HEK293 (cell line): ENCODE results near the gene RAP1B.

Experiments
- BCL11B ChIP-seq: fragments of 450-650 bp; formaldehyde crosslinking; IDR thresholded peaks from 2 replicates; pipeline ENCODE4 v1.5.1; 2016; ENCODE audit warnings: low read depth, missing biosample characterization, missing genetic modification characterization
- EGR2 ChIP-seq: fragments of 450-650 bp; formaldehyde crosslinking; IDR thresholded peaks from 2 replicates; pipeline ENCODE4 v1.5.1; 2016; ENCODE audit warnings: low read depth, missing biosample characterization, missing genetic modification characterization
- FEZF1 ChIP-seq: fragments of 450-650 bp; formaldehyde crosslinking; IDR thresholded peaks from 2 replicates; pipeline ENCODE4 v1.5.1; 2016; ENCODE audit warnings: missing biosample characterization, missing genetic modification characterization
- GLI4 ChIP-seq: fragments of 450-650 bp; formaldehyde crosslinking; IDR thresholded peaks from 2 replicates; pipeline ENCODE4 v1.5.1; 2016; ENCODE audit warnings: missing biosample characterization, missing genetic modification characterization
- IKZF3 ChIP-seq: fragments of 450-650 bp; IDR thresholded peaks from 2 replicates; pipeline ENCODE4 v1.5.0; 2018; ENCODE audit warnings: missing biosample characterization, mild to moderate bottlenecking, missing genetic modification characterization, moderate library complexity
- MYNN ChIP-seq: fragments of 450-650 bp; formaldehyde crosslinking; IDR thresholded peaks from 2 replicates; pipeline ENCODE4 v1.5.1; 2016; ENCODE audit warnings: missing biosample characterization, missing genetic modification characterization, borderline replicate concordance
- TRIM28 ChIP-seq: IDR thresholded peaks from 2 replicates; pipeline ENCODE4 v1.6.1; 2011; ENCODE audit warnings: low read length, control low read depth, borderline replicate concordance
- ZNF121 ChIP-seq: fragments of 450-650 bp; formaldehyde crosslinking; IDR thresholded peaks from 2 replicates; pipeline ENCODE4 v1.5.1; 2016; ENCODE audit warnings: missing biosample characterization, missing genetic modification characterization
- ZNF140 ChIP-seq: fragments of 450-650 bp; formaldehyde crosslinking; IDR thresholded peaks from 2 replicates; pipeline ENCODE4 v1.5.1; 2016; ENCODE audit warnings: missing biosample characterization, missing genetic modification characterization
- ZNF19 ChIP-seq: fragments of 450-650 bp; formaldehyde crosslinking; IDR thresholded peaks from 2 replicates; pipeline ENCODE4; 2016; ENCODE audit warnings: missing biosample characterization, missing genetic modification characterization, low read depth
- ZNF354C ChIP-seq: fragments of 450-650 bp; formaldehyde crosslinking; IDR thresholded peaks from 2 replicates; pipeline ENCODE4 v1.5.1; 2016; ENCODE audit warnings: missing biosample characterization, missing genetic modification characterization, low read depth, borderline replicate concordance
- ZNF366 ChIP-seq: fragments of 450-650 bp; formaldehyde crosslinking; conservative IDR thresholded peaks from 2 replicates; pipeline ENCODE4 v1.5.1; 2016; ENCODE audit warnings: missing biosample characterization, missing genetic modification characterization
- ZNF521 ChIP-seq: fragments of 450-650 bp; formaldehyde crosslinking; IDR thresholded peaks from 2 replicates; pipeline ENCODE4 v1.5.1; 2017; ENCODE audit warnings: missing biosample characterization, mild to moderate bottlenecking, missing genetic modification characterization
- ZNF549 ChIP-seq: fragments of 450-650 bp; IDR thresholded peaks from 2 replicates; pipeline ENCODE4 v1.5.1; 2018; ENCODE audit warnings: missing biosample characterization, missing genetic modification characterization, mild to moderate bottlenecking, inconsistent platforms, moderate library complexity
- ZNF560 ChIP-seq: fragments of 450-650 bp; formaldehyde crosslinking; IDR thresholded peaks from 2 replicates; pipeline ENCODE4 v1.5.1; 2017; ENCODE audit warnings: missing biosample characterization, missing genetic modification characterization, borderline replicate concordance
- ZNF664 ChIP-seq: fragments of 450-650 bp; formaldehyde crosslinking; IDR thresholded peaks from 2 replicates; pipeline ENCODE4 v1.5.1; 2016; ENCODE audit warnings: missing biosample characterization, missing genetic modification characterization
- ZNF830 ChIP-seq: fragments of 450-650 bp; IDR thresholded peaks from 2 replicates; pipeline ENCODE4 v1.5.0; 2018; ENCODE audit warnings: missing biosample characterization, missing genetic modification characterization, low read depth, mild to moderate bottlenecking, moderate library complexity
- TF ChIP-seq, protein P1 (sequence below): fragments of 450-650 bp; formaldehyde crosslinking; IDR thresholded peaks from 2 replicates; pipeline ENCODE4 v1.5.1; 2016; ENCODE audit warnings: missing biosample characterization, missing genetic modification characterization
- TF ChIP-seq, protein P2 (sequence below): fragments of 450-650 bp; formaldehyde crosslinking; IDR thresholded peaks from 2 replicates; pipeline ENCODE4 v1.5.1; 2016; ENCODE audit warnings: missing biosample characterization, missing genetic modification characterization
- TF ChIP-seq, protein P3 (sequence below): fragments of 450-650 bp; formaldehyde crosslinking; IDR thresholded peaks from 2 replicates; pipeline ENCODE4 v1.5.1; 2016; ENCODE audit warnings: missing biosample characterization, missing genetic modification characterization
- TF ChIP-seq, protein P4 (sequence below): fragments of 450-650 bp; formaldehyde crosslinking; IDR thresholded peaks from 2 replicates; pipeline ENCODE4 v1.5.1; 2016; ENCODE audit warnings: missing biosample characterization, missing genetic modification characterization
- TF ChIP-seq, protein P5 (sequence below): fragments of 450-650 bp; formaldehyde crosslinking; IDR thresholded peaks from 2 replicates; pipeline ENCODE4 v1.5.1; 2016; ENCODE audit warnings: missing biosample characterization, missing genetic modification characterization
- TF ChIP-seq, protein P6 (sequence below): sonication (generic); formaldehyde crosslinking; IDR thresholded peaks from 2 replicates; pipeline ENCODE4 v1.8.1; 2022; ENCODE audit warnings: mild to moderate bottlenecking, moderate library complexity, missing genetic modification reagents
- TF ChIP-seq, protein P7 (sequence below): fragments of 450-650 bp; formaldehyde crosslinking; IDR thresholded peaks from 2 replicates; pipeline ENCODE4; 2016; ENCODE audit warnings: missing biosample characterization, missing genetic modification characterization
- TF ChIP-seq, protein P8 (sequence below): fragments of 450-650 bp; formaldehyde crosslinking; IDR thresholded peaks from 2 replicates; pipeline ENCODE4 v1.5.1; 2017; ENCODE audit warnings: missing biosample characterization, missing genetic modification characterization

RAP1B gene

DNA sequence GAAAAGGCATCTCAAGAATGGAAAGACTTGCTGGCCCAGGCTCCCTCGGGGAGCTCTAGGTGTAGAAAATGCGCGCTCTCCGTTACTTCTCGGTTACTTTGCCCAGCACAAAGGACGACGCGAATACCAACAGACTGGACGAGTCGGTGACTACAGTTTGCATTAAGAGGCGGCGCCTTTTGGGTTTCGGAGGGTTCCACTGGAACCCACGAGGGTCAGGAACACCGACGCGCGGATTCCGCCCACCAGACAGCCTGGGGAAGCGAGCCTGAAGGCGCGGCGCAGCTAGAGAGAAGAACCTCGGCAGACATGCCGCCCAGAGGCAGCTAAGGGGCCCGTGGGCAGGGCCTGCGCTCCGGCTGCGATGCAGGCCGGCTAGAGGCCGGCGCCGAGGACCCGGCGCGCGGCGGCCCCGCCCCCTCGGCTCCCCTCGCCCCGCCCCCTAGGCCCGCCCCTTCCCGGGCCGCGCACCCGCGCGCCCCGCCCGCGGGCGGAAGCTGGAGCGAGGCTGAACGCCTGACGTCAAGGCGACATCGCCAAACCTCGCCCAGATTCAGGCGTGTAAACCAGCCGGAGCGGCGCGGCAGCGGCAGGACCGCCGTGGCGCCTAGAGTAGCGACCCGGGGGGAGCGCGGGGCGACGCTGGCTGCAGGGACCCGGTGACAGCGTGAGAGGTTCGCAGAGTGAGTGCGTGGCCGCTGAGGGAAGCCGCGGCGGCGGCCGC lies at the start of gene RAP1B (continued):
- TF ChIP-seq, protein P1, sequence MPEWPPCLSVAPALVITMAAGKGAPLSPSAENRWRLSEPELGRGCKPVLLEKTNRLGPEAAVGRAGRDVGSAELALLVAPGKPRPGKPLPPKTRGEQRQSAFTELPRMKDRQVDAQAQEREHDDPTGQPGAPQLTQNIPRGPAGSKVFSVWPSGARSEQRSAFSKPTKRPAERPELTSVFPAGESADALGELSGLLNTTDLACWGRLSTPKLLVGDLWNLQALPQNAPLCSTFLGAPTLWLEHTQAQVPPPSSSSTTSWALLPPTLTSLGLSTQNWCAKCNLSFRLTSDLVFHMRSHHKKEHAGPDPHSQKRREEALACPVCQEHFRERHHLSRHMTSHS (tag by site-specific recombination): no peak
- 0 out of 2 replicates have a peak, but pooled peaks have one; percentile 13 for TF ChIP-seq ZNF366
- TF ChIP-seq ZNF521 (tag by site-specific recombination): no peak
- no peak for TF ChIP-seq FEZF1 (tag by site-specific recombination)
- TF ChIP-seq, protein P2, sequence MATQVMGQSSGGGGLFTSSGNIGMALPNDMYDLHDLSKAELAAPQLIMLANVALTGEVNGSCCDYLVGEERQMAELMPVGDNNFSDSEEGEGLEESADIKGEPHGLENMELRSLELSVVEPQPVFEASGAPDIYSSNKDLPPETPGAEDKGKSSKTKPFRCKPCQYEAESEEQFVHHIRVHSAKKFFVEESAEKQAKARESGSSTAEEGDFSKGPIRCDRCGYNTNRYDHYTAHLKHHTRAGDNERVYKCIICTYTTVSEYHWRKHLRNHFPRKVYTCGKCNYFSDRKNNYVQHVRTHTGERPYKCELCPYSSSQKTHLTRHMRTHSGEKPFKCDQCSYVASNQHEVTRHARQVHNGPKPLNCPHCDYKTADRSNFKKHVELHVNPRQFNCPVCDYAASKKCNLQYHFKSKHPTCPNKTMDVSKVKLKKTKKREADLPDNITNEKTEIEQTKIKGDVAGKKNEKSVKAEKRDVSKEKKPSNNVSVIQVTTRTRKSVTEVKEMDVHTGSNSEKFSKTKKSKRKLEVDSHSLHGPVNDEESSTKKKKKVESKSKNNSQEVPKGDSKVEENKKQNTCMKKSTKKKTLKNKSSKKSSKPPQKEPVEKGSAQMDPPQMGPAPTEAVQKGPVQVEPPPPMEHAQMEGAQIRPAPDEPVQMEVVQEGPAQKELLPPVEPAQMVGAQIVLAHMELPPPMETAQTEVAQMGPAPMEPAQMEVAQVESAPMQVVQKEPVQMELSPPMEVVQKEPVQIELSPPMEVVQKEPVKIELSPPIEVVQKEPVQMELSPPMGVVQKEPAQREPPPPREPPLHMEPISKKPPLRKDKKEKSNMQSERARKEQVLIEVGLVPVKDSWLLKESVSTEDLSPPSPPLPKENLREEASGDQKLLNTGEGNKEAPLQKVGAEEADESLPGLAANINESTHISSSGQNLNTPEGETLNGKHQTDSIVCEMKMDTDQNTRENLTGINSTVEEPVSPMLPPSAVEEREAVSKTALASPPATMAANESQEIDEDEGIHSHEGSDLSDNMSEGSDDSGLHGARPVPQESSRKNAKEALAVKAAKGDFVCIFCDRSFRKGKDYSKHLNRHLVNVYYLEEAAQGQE (tag by site-specific recombination): no peak
- no peak for TF ChIP-seq ZNF19 (tag by site-specific recombination)
- TF ChIP-seq, protein P3, sequence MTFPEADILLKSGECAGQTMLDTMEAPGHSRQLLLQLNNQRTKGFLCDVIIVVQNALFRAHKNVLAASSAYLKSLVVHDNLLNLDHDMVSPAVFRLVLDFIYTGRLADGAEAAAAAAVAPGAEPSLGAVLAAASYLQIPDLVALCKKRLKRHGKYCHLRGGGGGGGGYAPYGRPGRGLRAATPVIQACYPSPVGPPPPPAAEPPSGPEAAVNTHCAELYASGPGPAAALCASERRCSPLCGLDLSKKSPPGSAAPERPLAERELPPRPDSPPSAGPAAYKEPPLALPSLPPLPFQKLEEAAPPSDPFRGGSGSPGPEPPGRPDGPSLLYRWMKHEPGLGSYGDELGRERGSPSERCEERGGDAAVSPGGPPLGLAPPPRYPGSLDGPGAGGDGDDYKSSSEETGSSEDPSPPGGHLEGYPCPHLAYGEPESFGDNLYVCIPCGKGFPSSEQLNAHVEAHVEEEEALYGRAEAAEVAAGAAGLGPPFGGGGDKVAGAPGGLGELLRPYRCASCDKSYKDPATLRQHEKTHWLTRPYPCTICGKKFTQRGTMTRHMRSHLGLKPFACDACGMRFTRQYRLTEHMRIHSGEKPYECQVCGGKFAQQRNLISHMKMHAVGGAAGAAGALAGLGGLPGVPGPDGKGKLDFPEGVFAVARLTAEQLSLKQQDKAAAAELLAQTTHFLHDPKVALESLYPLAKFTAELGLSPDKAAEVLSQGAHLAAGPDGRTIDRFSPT (tag by site-specific recombination): no peak
- no peak for TF ChIP-seq ZNF140 (tag by site-specific recombination)
- no peak for TF ChIP-seq GLI4 (tag by site-specific recombination)
- TF ChIP-seq, protein P4, sequence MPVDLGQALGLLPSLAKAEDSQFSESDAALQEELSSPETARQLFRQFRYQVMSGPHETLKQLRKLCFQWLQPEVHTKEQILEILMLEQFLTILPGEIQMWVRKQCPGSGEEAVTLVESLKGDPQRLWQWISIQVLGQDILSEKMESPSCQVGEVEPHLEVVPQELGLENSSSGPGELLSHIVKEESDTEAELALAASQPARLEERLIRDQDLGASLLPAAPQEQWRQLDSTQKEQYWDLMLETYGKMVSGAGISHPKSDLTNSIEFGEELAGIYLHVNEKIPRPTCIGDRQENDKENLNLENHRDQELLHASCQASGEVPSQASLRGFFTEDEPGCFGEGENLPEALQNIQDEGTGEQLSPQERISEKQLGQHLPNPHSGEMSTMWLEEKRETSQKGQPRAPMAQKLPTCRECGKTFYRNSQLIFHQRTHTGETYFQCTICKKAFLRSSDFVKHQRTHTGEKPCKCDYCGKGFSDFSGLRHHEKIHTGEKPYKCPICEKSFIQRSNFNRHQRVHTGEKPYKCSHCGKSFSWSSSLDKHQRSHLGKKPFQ (tag by site-specific recombination): no peak
- TF ChIP-seq, protein P5, sequence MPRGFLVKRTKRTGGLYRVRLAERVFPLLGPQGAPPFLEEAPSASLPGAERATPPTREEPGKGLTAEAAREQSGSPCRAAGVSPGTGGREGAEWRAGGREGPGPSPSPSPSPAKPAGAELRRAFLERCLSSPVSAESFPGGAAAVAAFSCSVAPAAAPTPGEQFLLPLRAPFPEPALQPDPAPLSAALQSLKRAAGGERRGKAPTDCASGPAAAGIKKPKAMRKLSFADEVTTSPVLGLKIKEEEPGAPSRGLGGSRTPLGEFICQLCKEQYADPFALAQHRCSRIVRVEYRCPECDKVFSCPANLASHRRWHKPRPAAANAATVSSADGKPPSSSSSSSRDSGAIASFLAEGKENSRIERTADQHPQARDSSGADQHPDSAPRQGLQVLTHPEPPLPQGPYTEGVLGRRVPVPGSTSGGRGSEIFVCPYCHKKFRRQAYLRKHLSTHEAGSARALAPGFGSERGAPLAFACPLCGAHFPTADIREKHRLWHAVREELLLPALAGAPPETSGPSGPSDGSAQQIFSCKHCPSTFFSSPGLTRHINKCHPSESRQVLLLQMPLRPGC: peak; percentile 54; the same call in 1 of the 2 replicates
- no peak for TF ChIP-seq MYNN (tag by site-specific recombination)
- TF ChIP-seq, protein P6, sequence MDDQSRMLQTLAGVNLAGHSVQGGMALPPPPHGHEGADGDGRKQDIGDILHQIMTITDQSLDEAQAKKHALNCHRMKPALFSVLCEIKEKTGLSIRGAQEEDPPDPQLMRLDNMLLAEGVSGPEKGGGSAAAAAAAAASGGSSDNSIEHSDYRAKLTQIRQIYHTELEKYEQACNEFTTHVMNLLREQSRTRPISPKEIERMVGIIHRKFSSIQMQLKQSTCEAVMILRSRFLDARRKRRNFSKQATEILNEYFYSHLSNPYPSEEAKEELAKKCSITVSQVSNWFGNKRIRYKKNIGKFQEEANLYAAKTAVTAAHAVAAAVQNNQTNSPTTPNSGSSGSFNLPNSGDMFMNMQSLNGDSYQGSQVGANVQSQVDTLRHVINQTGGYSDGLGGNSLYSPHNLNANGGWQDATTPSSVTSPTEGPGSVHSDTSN (CRISPR knock-in tag): peak; percentile 89; the same call in 1 of the 2 replicates
- no peak for TF ChIP-seq ZNF560 (tag by site-specific recombination)
- TF ChIP-seq, protein P7, sequence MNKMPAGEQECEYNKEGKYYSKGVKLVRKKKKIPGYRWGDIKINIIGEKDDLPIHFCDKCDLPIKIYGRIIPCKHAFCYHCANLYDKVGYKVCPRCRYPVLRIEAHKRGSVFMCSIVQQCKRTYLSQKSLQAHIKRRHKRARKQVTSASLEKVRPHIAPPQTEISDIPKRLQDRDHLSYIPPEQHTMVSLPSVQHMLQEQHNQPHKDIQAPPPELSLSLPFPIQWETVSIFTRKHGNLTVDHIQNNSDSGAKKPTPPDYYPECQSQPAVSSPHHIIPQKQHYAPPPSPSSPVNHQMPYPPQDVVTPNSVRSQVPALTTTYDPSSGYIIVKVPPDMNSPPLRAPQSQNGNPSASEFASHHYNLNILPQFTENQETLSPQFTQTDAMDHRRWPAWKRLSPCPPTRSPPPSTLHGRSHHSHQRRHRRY: no peak
- TF ChIP-seq ZNF549 (tag by site-specific recombination): no peak
- TF ChIP-seq IKZF3: no peak
- TF ChIP-seq, protein P8, sequence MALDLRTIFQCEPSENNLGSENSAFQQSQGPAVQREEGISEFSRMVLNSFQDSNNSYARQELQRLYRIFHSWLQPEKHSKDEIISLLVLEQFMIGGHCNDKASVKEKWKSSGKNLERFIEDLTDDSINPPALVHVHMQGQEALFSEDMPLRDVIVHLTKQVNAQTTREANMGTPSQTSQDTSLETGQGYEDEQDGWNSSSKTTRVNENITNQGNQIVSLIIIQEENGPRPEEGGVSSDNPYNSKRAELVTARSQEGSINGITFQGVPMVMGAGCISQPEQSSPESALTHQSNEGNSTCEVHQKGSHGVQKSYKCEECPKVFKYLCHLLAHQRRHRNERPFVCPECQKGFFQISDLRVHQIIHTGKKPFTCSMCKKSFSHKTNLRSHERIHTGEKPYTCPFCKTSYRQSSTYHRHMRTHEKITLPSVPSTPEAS (tag by site-specific recombination): no peak
- peak; percentile 76 for TF ChIP-seq EGR2 (tag by site-specific recombination)
- peak; percentile 74 for TF ChIP-seq ZNF664
- TF ChIP-seq ZNF121 (tag by site-specific recombination): no peak
- no peak for TF ChIP-seq BCL11B (tag by site-specific recombination)
- TF ChIP-seq ZNF354C (tag by site-specific recombination): no peak
- TF ChIP-seq TRIM28: no peak
- no peak for TF ChIP-seq ZNF830 (tag by site-specific recombination)
